Thymus (tissue), 11 donors: Measurements from ENCODE around the gene LRRC2. TPM values are rescaled to one million over a fixed set of nuclear protein-coding genes. Genes with fewer than 3 reads are reported as not detected.

Experiments
- DNase-seq, 9 donors: peaks; one replicate each; pipeline ENCODE4 v3.0.0-alpha.2; 2013; ENCODE audit warnings: low spot score in 9 of 9, low read depth in 6 of 9, missing footprints in 1 of 9
- H3K27ac ChIP-seq, 2 donors: one replicate each; pipeline ENCODE4 v1.5.1; 2013; ENCODE audit warnings: control low read depth in 1 of 2, low read depth in 1 of 2, low read length in 1 of 2, mild to moderate bottlenecking in 1 of 2, moderate library complexity in 1 of 2
- H3K27me3 ChIP-seq, 2 donors: one replicate each; pipeline ENCODE4 v1.5.1; 2013; ENCODE audit warnings: low read length in 1 of 2; ENCODE audit not compliant: control insufficient read depth in 2 of 2, insufficient read depth in 1 of 2
- H3K36me3 ChIP-seq, 2 donors: one replicate each; pipeline ENCODE4 v1.5.1; 2013; ENCODE audit warnings: low read length in 1 of 2, mild to moderate bottlenecking in 1 of 2, moderate library complexity in 1 of 2; ENCODE audit not compliant: control insufficient read depth in 2 of 2, insufficient read depth in 2 of 2
- H3K4me1 ChIP-seq, 2 donors: one replicate each; pipeline ENCODE4 v1.5.1; 2013; ENCODE audit warnings: low read length in 2 of 2; ENCODE audit not compliant: control insufficient read depth in 2 of 2, insufficient read depth in 2 of 2
- H3K4me3 ChIP-seq, 2 donors: one replicate each; pipeline ENCODE4 v1.5.1; 2013; ENCODE audit warnings: low read length in 2 of 2, control low read depth in 1 of 2, mild to moderate bottlenecking in 1 of 2
- H3K9me3 ChIP-seq, 2 donors: one replicate each; pipeline ENCODE4 v1.5.1; 2013; ENCODE audit warnings: low read length in 1 of 2, mild to moderate bottlenecking in 1 of 2; ENCODE audit not compliant: control insufficient read depth in 2 of 2, insufficient read depth in 1 of 2
- polyA plus RNA-seq: library from polyadenylated mRNA; stranded (reverse); fragments of 200-250 nt; gene quantifications from one replicate; pipeline ENCODE4 v1.2.3, GENCODE V29; 2013
- total RNA-seq: library from RNA; stranded (reverse); fragments of 120-200 nt; gene quantifications from one replicate; pipeline ENCODE4 v1.2.4, GENCODE V29; 2013
- donor health status: healthy.

Gene LRRC2
- total and polyA plus RNA-seq, 2 donors = 2.4 to 2.5 TPM

DNA sequence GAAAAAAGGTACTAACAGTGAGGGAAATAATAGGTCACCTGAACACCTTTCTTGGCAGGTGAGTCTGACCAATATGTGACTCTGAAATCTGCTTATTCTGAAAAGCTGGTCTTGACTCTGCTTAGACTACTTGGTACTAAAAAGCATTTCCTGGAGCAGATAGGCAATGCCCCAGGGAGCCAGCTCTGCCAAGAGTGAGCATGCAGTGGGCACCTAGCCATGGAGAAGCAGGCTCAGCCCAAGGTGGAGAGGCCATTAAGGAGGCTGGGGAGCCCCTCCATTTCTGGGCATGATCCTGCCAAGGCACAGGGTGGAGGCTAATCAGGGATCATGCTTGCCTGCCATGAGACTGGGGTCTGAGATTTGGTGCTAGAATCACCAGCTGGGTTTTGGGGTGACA is 99.8 kb downstream of the LRRC2 start:
- Histone ChIP-seq H3K4me3 (no peak overlapping the region), H3K27me3 (peaks cover 18 to 48% of the 10 kb centered on the region in 2 donors), H3K27ac (no peak overlapping the region), H3K9me3 (no peaks in the 10 kb centered on the region), H3K4me1 (peaks cover 0 to 7% of the 10 kb centered on the region in 2 donors), H3K36me3 (no peaks in the 10 kb centered on the region)
- no peak for DNase-seq

Other genes with a start within 250 kb of the LRRC2 start
- 7.3 TPM for gene CCR2, start 212.2 kb downstream of the LRRC2 start, total RNA-seq
- gene CCR2, start 212.2 kb downstream of the LRRC2 start, polyA plus RNA-seq = 2.4 TPM
- gene CCR5, start 195.4 kb downstream of the LRRC2 start, total RNA-seq = 1.2 TPM
- 5.2 TPM for gene CCR5, start 195.4 kb downstream of the LRRC2 start, polyA plus RNA-seq
- gene CCRL2, start 159.0 kb downstream of the LRRC2 start, total RNA-seq = 10.1 TPM
- 19.1 TPM for gene CCRL2, start 159.0 kb downstream of the LRRC2 start, polyA plus RNA-seq
- gene LTF, start 101.4 kb downstream of the LRRC2 start, total RNA-seq = 44.2 TPM
- gene LTF, start 101.4 kb downstream of the LRRC2 start, polyA plus RNA-seq = 64.3 TPM
- gene RTP3, start 68.3 kb downstream of the LRRC2 start, total RNA-seq = not detected
- 0.07 TPM for gene RTP3, start 68.3 kb downstream of the LRRC2 start, polyA plus RNA-seq
- gene FAM240A, start 46.2 kb upstream of the LRRC2 start, total RNA-seq = 0.05 TPM
- 0.37 TPM for gene FAM240A, start 46.2 kb upstream of the LRRC2 start, polyA plus RNA-seq
- 4.3 TPM for gene ALS2CL, start 127.4 kb upstream of the LRRC2 start, total RNA-seq
- gene ALS2CL, start 127.4 kb upstream of the LRRC2 start, polyA plus RNA-seq = 22.4 TPM
- 0.85 TPM for gene TMIE, start 135.1 kb upstream of the LRRC2 start, total RNA-seq
- gene TMIE, start 135.1 kb upstream of the LRRC2 start, polyA plus RNA-seq = 0.57 TPM
- 0.05 TPM for gene PRSS50, start 151.6 kb upstream of the LRRC2 start, total RNA-seq
- 0.27 TPM for gene PRSS50, start 151.6 kb upstream of the LRRC2 start, polyA plus RNA-seq